Activated T-cell treated with anti-CD3 and anti-CD28 coated beads for 24 hours (primary cell): ENCODE data around the gene CAMK1G.

Source experiments
- DNase-seq: peaks from one replicate; pipeline ENCODE4 v3.0.0-alpha.2; 2020; ENCODE audit warnings: low read depth

The CAMK1G gene

GRCh38 chr1:209600541-209600940 lies 17.0 kb downstream of the CAMK1G start:
- DNase-seq, result no peak

DNA sequence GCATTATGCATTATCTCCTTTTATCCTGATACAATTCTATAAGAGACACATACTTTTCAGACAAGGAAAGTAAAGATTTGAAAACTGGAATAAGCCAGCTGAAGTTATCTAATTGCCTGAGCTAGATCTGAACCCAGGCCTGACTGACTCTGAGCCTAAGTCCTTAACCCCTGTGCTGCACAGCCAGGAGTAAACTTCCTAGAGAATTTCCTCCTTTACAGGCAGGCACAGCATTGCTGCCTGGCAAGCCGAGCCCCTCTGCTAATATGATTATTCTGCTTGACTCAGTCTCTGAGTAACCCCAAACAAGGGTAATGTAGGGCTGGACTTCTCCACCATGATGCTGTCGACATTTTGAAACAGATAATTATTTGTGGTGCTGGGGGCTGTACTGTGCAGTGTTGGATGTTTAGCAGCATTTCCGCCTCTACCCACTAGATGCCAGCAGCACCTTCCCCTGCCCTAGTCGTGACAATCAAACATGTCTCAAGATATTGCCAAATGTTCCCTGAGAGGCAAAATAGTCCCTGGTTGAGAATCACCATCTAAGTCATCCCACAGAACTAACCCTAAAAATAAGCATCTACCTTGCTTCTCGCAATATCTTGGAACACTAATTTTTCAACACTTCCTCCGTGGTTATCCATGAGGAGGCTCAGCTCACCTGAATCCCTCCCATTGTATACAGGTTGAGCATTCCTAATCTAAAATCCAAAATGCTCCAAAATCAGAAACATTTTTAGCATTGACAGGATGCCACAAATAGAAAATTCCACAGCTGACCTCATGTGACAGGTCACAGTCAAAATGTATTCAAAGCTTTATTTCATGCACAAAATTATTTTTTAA lies 18.5 kb downstream of the CAMK1G start:
- no peak for DNase-seq

DNA sequence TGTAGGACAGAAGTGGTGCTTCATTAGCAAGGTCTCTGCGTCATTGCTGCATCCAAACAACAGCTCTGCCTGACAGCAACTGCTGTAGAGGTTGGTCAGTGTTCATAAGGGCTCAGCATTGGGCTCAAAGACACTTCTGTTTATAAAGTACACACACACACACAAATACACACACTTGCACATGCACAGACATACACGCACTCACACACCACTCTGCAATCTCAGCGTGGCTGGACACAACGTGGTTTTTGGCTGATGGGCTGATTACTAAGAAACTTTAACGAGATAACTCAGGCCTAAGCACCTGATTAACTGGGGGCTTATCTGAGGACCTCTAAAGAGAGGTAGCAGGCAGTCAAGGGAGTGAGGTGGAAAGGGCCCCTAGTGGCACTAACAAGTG lies 20.4 kb downstream of the CAMK1G start:
- no peak for DNase-seq

- peak; percentile 12 for DNase-seq
These were observed 23.7 kb downstream of the CAMK1G start for GRCh38 chr1:209607102-209607794.

DNA sequence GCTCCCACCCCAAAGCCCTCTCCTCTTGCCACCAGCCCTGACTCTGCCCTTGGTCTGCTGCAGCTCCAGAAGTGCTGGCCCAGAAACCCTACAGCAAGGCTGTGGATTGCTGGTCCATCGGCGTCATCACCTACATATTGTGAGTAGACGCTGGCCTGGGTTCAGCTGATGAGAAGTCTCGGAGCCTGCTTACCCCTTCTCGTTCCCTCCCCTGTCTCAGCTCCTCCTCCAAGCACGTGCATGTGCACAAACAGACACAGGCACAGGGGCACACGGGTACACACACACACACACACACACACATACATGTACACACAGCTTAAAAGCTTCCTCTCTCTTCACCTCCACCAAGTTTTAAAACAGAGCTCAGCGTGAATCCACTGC lies 24.3 kb downstream of the CAMK1G start:
- no peak for DNase-seq

DNA sequence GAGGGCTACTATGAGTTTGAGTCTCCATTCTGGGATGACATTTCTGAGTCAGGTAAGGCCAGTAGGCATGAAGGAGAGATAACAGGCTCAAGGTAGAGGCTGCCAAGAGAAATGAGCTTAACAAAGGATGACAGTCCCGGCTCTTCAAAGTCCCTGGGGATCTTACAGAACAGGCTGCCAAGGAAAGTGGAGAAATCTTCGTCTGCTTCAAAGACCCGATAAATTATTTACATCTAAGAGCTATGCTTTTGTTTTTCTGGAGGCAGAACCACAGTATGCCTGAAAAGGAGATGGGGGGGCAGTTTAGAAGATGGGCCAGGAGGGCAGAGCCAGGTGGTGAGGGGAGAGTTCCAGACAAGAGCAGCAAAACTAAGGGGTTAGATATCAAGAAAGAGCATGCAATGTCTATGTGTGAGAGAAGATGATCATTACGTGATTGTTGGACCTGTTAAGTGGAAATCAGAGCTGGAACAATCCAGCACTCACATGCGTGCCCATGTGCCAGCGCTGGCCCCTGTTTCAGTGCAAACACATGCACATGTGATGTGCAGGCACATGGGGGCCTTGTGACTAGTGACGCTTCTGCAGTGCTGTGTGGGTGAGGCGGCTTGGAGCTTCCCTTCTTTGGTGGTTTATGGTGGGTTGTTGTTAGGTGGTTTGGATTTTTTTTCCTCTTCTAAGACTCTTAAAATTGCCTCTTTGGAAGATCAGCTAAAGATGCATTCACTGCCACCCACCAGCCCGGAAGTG lies 25.7 kb downstream of the CAMK1G start:
- no peak for DNase-seq

DNA sequence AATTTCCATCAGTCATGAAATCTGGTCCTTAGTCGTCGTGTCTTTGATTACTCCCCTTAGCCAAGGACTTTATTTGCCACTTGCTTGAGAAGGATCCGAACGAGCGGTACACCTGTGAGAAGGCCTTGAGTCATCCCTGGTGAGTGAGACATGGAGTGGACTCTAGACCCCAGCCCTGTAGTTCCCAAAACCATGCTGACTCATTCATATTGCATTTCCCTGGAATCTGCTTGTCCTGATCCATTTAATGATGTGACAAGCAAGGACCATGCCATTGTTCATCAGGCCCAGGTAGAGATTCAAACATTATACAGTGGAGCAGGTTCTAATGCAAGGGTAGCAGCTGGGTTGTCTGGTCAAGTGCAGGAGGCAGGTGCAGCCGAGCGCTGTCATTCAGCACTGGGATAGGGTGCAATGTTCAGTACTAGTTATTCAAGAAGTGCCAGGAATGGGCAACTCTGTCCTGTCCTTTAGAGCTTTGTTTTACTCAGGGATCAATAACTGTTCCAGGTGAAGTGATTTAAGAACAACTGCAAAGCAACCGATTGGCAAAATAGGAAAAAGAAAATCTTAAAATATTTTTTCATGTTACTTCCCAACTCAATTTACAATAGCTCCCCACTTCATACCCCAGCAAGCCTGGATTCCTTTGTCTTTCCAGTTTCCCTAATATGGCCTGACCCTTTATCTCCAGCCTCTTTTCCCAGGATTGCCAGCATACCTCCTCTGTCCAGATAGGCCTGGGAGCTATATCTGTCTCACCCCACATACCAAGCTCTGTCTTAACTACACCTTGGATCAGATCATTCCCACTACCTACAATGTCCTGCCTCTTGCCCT lies 26.5 kb downstream of the CAMK1G start:
- DNase-seq, result no peak

GRCh38 chr1:209610631-209610905 lies 27.1 kb downstream of the CAMK1G start:
- no peak for DNase-seq

GRCh38 chr1:209611771-209612570 lies 28.5 kb downstream of the CAMK1G start:
- no peak for DNase-seq

GRCh38 chr1:209612646-209613399 lies 29.3 kb downstream of the CAMK1G start:
- no peak for DNase-seq

DNA sequence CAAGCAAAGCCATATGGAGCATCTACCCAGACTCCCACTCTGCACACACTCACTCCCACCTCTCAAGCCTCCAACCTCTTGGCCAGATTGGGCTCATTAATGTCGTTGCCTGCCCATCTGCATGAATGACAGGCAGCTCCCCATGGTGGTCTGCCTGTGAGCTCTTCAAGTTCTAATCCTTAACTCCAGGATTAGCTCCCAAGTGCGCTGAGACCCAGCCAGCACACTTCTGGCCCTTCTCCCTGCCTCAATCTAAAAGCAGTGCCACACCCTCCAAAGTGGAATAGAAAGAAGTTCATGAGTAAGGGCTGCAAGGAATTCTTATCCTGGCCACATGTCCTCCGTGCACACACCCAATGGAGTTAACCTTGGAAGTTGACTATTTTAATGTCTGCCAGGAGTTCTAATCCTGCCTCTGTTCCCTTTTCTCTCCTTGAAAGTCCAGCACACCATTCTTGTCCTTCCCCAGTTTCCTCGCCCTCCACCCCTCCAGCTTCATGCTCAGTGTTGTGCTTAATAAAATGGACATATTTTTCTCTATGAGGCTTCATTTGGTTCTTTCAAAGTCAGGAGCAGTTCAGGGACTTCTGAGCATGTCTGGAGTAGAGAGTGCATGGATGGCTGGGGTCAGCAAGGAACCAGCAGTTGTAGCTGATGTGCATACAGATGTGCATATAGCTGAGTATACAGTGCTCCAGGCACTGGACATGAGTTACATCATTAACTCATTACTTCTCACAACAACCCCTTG lies 30.1 kb downstream of the CAMK1G start:
- no peak for DNase-seq

DNA sequence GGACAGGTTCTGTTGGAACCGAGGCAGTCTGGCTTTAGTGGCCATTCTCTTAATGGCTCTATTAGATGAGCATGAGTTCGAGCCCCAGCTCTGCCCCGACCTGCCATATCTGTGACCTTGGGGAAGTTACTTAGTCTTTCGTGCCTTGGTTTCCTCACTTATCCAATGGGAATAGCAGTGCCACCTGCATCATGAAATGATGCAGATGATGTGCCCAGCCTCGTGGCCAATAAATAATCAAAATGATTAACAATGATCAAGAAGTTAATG lies 30.6 kb downstream of the CAMK1G start:
- no peak for DNase-seq

GRCh38 chr1:209614906-209615305 lies 31.4 kb downstream of the CAMK1G start:
- no peak for DNase-seq

GRCh38 chr1:209616366-209617046 lies 33.0 kb downstream of the CAMK1G start:
- no peak for DNase-seq

DNA sequence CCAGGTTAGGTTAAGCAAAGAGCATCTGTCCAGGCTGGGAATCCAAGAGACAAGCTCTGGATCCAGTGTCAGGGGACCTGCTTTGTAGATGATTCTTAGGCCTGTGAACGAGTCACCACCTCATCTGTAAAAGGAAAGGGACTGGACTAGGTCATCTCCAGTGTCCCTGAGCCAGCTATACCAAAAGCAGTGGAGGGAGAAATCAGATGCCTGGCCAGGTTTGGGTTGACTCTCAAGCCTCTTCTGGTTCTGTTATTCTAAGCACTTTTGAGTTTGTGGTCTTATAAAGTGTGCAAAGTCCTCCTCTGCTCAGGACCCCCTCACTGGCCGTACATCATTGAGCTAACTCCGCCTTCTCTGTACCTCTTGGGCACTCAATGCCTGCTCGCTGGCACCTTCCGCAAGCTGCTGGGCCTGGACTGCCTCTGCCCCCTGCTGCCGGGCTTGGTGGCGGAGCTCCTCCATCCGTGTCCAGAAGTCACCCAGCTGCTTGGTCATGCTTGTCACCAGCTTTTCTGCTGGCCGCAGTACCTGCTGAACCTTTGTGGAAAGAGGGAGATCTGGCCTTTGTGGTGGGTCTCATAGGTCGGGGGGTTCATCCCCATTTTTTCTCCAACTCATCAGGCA lies 33.6 kb downstream of the CAMK1G start:
- DNase-seq, result no peak

GRCh38 chr1:209617755-209618154 lies 34.2 kb downstream of the CAMK1G start:
- DNase-seq, result no peak

- DNase-seq, result no peak
These were observed 34.8 kb downstream of the CAMK1G start for GRCh38 chr1:209618291-209618690.

GRCh38 chr1:209618756-209619420 lies 35.4 kb downstream of the CAMK1G start:
- no peak for DNase-seq
